Skeletal muscle tissue (tissue), 4 donors: Measurements from ENCODE around the gene RASA2. TPM values are rescaled to one million over a fixed set of nuclear protein-coding genes. Genes with fewer than 3 reads are reported as not detected.
A peak's percentile ranks its signal among the peaks of the same experiment; 100 is the strongest.

Experiments
- H3K27ac ChIP-seq: one replicate; pipeline ENCODE4 v1.7.0; 2013; ENCODE audit warnings: mild to moderate bottlenecking, low read depth, low read length, inconsistent platforms
- H3K27me3 ChIP-seq, 3 donors: one replicate each; pipeline ENCODE4 v1.7.0; 2013; ENCODE audit warnings: low read length in 3 of 3; ENCODE audit not compliant: control insufficient read depth in 3 of 3, insufficient read depth in 3 of 3
- H3K36me3 ChIP-seq, 3 donors: one replicate each; pipeline ENCODE4 v1.7.0; 2013; ENCODE audit warnings: low read length in 3 of 3; ENCODE audit not compliant: control insufficient read depth in 3 of 3, insufficient read depth in 3 of 3
- H3K4me1 ChIP-seq, 3 donors: one replicate each; pipeline ENCODE4 v1.7.0; 2013; ENCODE audit warnings: low read length in 3 of 3, mild to moderate bottlenecking in 3 of 3; ENCODE audit not compliant: control insufficient read depth in 3 of 3, insufficient read depth in 3 of 3
- H3K4me3 ChIP-seq, 3 donors: one replicate each; pipeline ENCODE4 v1.7.0; 2013; ENCODE audit warnings: low read length in 3 of 3
- H3K9ac ChIP-seq, 3 donors: one replicate each; pipeline ENCODE4 v1.7.0; 2013; ENCODE audit warnings: low read length in 3 of 3, mild to moderate bottlenecking in 3 of 3, moderate library complexity in 2 of 3, low read depth in 1 of 3
- H3K9me3 ChIP-seq, 3 donors: one replicate each; pipeline ENCODE4 v1.7.0; 2013; ENCODE audit warnings: low read length in 3 of 3; ENCODE audit not compliant: control insufficient read depth in 3 of 3
- total RNA-seq: library from RNA; depleted of rRNA; stranded (reverse); fragments of >200 nt; gene quantifications from one replicate; pipeline ENCODE4 v1.2.3, GENCODE V29; 2014
- donor health status: Osteomylitis.

Gene RASA2
- total RNA-seq, 1 donor from 2014 or later, result 9.9 TPM

- H3K27me3 ChIP-seq, result no peaks in the 10 kb centered on the region
- H3K9ac ChIP-seq, result no peak overlapping the region
- H3K36me3 ChIP-seq, result peaks cover 32 to 46% (median 38%) of the 10 kb centered on the region in 3 donors
- H3K9me3 ChIP-seq, result no peaks in the 10 kb centered on the region
- H3K4me3 ChIP-seq, result no peak overlapping the region
- peaks cover 0 to 5% (median 0%) of the 10 kb centered on the region in 3 donors for H3K4me1 ChIP-seq
- H3K27ac ChIP-seq, result no peak overlapping the region
Observed at GRCh38 chr3:141446737-141447136, 40.1 kb upstream of the RASA2 start.

DNA sequence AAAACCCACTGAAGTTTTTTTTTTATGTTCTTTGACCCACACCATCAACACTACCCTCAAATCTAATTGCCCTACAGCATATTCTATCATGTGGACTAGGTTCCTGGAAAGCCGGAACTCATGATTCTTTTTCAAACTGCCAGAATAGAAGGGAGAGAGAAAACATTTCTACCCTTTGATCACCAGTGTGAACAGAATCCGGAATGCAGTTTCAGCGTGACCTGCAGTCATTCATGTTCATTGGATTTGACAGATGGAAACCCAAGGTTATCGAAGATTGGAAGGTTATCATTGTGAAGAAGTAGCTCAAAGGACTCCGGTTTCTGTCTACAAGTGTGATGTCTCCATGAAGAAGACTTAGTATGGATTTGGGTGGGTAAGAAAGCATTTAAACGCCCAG is 39.4 kb upstream of the RASA2 start:
- no peak overlapping the region for H3K9ac ChIP-seq
- H3K4me3 ChIP-seq, result no peak overlapping the region
- no peaks in the 10 kb centered on the region for H3K27me3 ChIP-seq
- H3K27ac ChIP-seq, result no peak overlapping the region
- H3K36me3 ChIP-seq, result peaks cover 32 to 45% (median 35%) of the 10 kb centered on the region in 3 donors
- no peaks in the 10 kb centered on the region for H3K9me3 ChIP-seq
- peaks cover 0 to 5% (median 0%) of the 10 kb centered on the region in 3 donors for H3K4me1 ChIP-seq

- peak overlapping the region in 1 of 3 donors; percentile 14 for H3K9ac ChIP-seq
- H3K36me3 ChIP-seq, result peaks cover 22 to 33% (median 23%) of the 10 kb centered on the region in 3 donors
- no peaks in the 10 kb centered on the region for H3K9me3 ChIP-seq
- peaks cover 0 to 5% (median 0%) of the 10 kb centered on the region in 3 donors for H3K4me1 ChIP-seq
- no peak overlapping the region for H3K4me3 ChIP-seq
- no peaks in the 10 kb centered on the region for H3K27me3 ChIP-seq
- no peak overlapping the region for H3K27ac ChIP-seq
Observed at GRCh38 chr3:141448606-141449220, 38.1 kb upstream of the RASA2 start.

DNA sequence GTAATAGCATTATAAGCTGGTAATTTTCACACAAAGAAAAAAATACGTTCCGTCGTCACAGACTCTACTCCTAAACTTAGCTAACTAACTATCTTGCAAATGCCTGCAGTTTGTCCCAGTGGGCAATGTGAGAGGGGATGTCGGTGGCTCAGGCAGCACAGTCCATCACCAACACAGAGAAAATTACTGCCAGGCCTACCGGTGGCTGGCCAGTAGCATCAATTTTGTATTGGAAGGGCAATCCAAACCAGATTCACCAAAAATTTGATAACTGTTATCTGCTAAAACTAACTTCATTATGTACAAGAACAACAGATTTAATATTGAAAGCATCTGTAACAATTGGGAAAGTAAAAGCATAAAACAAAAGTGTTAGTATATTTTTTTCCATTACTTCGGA is 37.4 kb upstream of the RASA2 start:
- Histone ChIP-seq H3K27me3 (no peaks in the 10 kb centered on the region), H3K4me3 (no peak overlapping the region), H3K9ac (no peak overlapping the region), H3K36me3 (peaks cover 16 to 26% (median 17%) of the 10 kb centered on the region in 3 donors), H3K4me1 (peaks cover 0 to 5% (median 0%) of the 10 kb centered on the region in 3 donors), H3K27ac (no peak overlapping the region), H3K9me3 (no peaks in the 10 kb centered on the region)

- H3K9ac ChIP-seq, result no peak overlapping the region
- H3K4me1 ChIP-seq, result peaks cover 2 to 12% (median 4%) of the 10 kb centered on the region in 3 donors
- no peak overlapping the region for H3K4me3 ChIP-seq
- H3K27me3 ChIP-seq, result no peaks in the 10 kb centered on the region
- H3K36me3 ChIP-seq, result peaks cover 5 to 13% (median 5%) of the 10 kb centered on the region in 3 donors
- no peak overlapping the region for H3K27ac ChIP-seq
- no peaks in the 10 kb centered on the region for H3K9me3 ChIP-seq
Observed at GRCh38 chr3:141450727-141451375, 36.0 kb upstream of the RASA2 start.

GRCh38 chr3:141452045-141452444 is 34.8 kb upstream of the RASA2 start:
- Histone ChIP-seq H3K4me1 (peaks cover 2 to 12% (median 4%) of the 10 kb centered on the region in 3 donors), H3K9me3 (no peaks in the 10 kb centered on the region), H3K36me3 (peaks cover 0 to 7% (median 3%) of the 10 kb centered on the region in 3 donors), H3K27ac (no peak overlapping the region), H3K27me3 (no peaks in the 10 kb centered on the region), H3K4me3 (no peak overlapping the region), H3K9ac (no peak overlapping the region)

- Histone ChIP-seq H3K9ac (no peak overlapping the region), H3K9me3 (no peaks in the 10 kb centered on the region), H3K4me1 (peaks cover 3 to 15% (median 4%) of the 10 kb centered on the region in 3 donors), H3K36me3 (peaks cover 0 to under 1% (median 0%) of the 10 kb centered on the region in 3 donors), H3K27me3 (no peaks in the 10 kb centered on the region), H3K4me3 (no peak overlapping the region), H3K27ac (no peak overlapping the region)
Observed at GRCh38 chr3:141452773-141453172, 34.1 kb upstream of the RASA2 start.

GRCh38 chr3:141454054-141454453 is 32.8 kb upstream of the RASA2 start:
- no peaks in the 10 kb centered on the region for H3K36me3 ChIP-seq
- peaks cover 4 to 15% (median 4%) of the 10 kb centered on the region in 3 donors for H3K4me1 ChIP-seq
- H3K9me3 ChIP-seq, result no peaks in the 10 kb centered on the region
- H3K27ac ChIP-seq, result no peak overlapping the region
- H3K9ac ChIP-seq, result no peak overlapping the region
- H3K27me3 ChIP-seq, result no peaks in the 10 kb centered on the region
- H3K4me3 ChIP-seq, result no peak overlapping the region

- no peaks in the 10 kb centered on the region for H3K27me3 ChIP-seq
- no peak overlapping the region for H3K9ac ChIP-seq
- no peak overlapping the region for H3K27ac ChIP-seq
- H3K4me1 ChIP-seq, result peaks cover 4 to 12% (median 4%) of the 10 kb centered on the region in 3 donors
- no peaks in the 10 kb centered on the region for H3K36me3 ChIP-seq
- H3K4me3 ChIP-seq, result no peak overlapping the region
- no peaks in the 10 kb centered on the region for H3K9me3 ChIP-seq
Observed at GRCh38 chr3:141454906-141455602, 31.8 kb upstream of the RASA2 start.
